GM11168 (cell line): ENCODE data around the gene KRI1.

ENCODE experiments used
- in situ Hi-C: fragments of 300-500 bp; cut with MboI; formaldehyde crosslinking; loops from one replicate; pipeline ENCODE4 v1.12.0; 2022; ENCODE audit warnings: low sequenced_read_pairs; ENCODE audit not compliant: unreplicated experiment

The KRI1 gene

DNA sequence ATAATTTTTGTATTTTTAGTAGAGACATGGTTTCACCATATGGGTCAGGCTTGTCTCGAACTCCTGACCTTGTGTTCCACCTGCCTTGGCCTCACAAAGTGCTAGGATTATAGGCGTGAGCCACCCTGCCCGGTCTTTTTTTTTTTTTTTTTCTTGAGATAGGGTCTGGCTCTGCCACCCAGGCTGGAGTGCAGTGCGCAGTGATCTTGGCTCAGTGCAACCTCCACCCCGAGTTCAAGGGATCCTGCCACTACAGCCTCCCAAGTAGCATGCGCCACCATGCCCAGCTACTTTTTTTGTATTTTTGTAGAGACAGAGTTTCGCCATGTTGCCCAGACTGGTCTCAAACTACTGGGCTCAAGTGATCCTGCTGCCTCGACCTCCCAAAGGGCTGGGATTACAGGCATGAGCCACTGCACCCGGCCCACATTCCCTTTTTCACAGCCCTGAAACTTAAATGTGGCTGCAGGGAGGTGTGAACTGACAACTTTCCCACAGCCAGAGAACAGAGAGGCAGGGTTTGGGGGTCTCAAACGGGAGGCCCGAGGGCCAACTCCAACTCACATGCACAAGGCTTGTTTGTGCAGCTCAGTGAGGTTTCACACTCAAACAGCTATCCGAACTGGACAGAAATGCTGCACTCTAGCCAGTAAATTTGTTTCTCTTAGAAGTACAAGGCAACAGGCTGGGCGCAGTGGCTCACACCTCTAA, 44.2 kb downstream of the KRI1 start:
- in situ Hi-C loops: no loop called here

DNA sequence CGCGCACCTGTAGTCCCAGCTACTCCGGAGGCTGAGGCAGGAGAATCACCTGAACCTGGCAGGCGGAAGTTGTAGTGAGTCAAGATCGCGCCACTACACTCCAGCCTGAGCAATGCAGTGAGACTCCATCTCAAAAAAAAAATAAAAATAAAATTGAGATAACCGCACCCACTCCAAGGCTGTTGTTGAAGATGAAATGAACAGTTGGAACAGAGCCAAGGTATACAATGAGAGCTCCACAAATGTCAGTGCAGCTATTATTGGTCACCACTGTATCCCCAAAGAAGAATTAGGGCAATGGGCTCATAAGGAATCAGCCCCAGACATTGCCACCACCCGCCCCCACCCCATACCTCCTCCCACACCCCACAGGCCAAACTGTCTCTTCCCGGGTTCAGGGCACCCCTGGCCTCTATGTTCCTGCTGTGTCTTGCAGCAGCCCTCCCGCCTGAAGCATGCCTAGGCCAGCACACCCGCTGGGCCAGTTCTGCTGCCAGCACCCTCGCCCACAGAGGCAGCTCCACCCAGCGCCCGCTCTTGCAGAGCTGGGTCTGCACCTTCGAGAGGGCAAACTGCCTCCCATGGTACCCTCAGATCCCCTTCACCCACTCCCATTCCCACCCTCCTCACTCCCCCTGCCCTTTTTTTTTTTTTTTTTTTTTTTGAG, 45.0 kb downstream of the KRI1 start:
- in situ Hi-C loops: no loop called here

- in situ Hi-C loops: no loop called here
Measured at GRCh38 chr19:10519421-10519820, 46.4 kb downstream of the KRI1 start.

GRCh38 chr19:10518444-10519361, 47.1 kb downstream of the KRI1 start:
- in situ Hi-C loops: no loop called here

DNA sequence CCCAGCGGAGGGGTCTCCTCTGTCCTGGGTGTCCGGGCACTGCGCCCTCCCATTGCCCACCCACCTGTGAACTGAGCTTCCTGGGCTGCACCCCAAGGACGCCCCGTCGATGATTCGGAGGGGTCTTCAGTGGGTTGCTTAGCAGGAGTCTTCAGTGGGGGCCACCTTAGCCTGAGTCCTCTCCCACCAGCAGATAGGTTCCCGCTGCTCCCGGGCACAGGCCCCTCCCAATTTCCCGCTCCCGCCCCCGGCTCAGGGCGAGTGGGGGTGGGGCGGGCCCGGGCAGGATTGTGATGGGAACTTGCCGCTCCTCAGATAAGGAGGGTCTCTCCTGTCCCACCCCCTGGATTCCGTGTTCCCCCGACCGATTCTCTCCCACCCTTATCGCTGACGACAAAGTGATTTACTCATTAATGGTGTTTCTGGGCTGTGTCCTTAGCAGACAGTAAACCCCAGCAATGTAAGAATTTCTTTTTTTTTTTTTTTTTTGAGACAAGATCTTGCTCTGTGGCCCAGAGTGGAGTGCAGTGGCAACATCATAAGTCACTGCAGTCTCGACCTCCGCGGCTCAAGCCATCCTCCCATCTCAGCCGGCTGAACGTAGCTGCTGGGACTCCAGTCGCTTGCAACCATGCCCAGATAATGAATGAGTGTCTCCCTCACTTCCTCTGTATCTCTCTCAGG, 47.9 kb downstream of the KRI1 start:
- in situ Hi-C loops: no loop called here

DNA sequence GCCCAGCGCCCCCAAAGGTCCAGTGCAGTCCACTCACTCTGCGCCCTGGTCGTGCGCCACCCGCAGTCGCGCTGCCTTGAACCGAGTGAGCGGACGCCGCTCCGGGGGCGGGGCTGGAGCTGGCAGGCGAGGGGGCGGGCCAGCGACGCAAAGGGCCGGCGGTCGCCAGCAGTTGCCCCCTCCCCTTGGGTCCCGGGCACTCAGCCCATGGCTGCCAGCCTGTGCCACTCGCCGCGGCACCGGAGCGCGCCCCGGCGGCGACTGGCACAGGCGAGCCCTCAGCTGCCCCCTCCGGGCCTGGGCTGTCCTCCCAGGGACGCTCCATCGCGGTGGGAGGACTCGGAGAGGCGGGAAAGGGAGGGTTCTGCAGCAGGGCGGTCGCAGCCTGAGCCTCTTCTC, 48.5 kb downstream of the KRI1 start, which contains the start of gene S1PR5:
Gene S1PR5 (minus strand): TSS at position 87 of the 399 bp plus-strand sequence. CDS start 2,436 bp downstream, outside the sequence.
- in situ Hi-C loops: no loop called here

- in situ Hi-C loops: no loop called here
Measured at GRCh38 chr19:10516671-10517286, 49.0 kb downstream of the KRI1 start.

DNA sequence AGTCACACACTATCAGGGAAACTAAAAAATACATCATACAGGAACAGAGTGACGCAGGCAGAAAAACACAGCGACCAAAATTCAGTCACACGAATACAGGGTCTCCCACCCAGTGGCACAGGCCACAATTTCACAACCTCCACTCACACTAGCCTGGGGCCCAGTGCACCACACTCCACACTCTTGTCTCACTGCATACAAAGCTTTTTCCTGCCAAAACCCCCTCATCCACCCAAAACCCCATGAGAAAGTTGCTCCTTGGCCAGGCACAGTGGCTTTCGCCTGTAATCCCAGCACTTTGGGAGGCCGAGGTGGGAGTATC, 49.8 kb downstream of the KRI1 start:
- in situ Hi-C loops: no loop called here

GRCh38 chr19:10514211-10515145, 51.3 kb downstream of the KRI1 start:
- in situ Hi-C loops: no loop called here

DNA sequence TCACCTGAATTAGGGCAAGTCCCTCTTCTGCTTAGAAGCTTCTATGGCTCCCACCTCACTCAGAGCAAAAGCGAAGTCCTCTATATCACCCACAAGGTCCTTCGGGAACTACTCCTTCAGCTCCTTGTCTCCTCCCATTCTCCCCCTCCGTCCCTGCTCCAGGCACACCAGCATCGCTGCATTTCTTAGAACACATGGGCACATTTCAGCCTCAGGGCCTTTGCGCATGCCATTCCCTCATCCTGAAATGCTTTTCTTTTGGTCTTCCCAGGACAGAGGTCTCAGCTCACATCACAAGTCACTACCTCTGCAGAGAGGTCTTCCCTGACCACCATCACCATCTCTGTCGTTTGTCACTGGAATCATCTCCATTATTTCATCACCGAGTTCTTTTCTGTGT, 52.6 kb downstream of the KRI1 start:
- in situ Hi-C loops: no loop called here

- in situ Hi-C loops: no loop called here
Measured at GRCh38 chr19:10510301-10510802, 55.5 kb downstream of the KRI1 start.

DNA sequence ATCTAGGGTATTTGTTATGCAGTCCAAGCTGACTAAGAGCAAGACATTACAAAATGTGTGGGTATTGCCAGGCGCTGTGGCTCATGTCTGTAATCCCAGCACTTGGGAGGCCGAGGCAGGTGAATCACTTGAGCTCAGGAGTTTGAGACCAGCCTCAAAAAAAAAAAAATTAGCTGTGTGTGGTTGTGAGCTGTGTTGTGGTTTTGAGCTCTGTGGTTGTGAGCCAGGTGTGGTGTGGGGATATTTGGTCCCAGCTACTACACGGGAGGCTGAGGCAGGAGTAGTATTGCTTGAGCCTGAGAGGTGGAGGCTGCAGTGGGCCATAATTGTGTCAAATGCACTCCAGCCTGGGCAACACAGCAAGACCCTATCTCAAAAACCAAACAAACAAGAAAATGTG, 57.1 kb downstream of the KRI1 start:
- in situ Hi-C loops: no loop called here

GRCh38 chr19:10508036-10508435, 57.8 kb downstream of the KRI1 start:
- in situ Hi-C loops: no loop called here

- in situ Hi-C loops: no loop called here
Measured at GRCh38 chr19:10505583-10506229, 60.1 kb downstream of the KRI1 start.
